ENCODE results near the gene POLD4.
A peak's percentile ranks its signal among the peaks of the same experiment; 100 is the strongest.

POLD4 gene

GRCh38 chr11:67370351-67371076 is 17.2 kb upstream of the POLD4 start:
- peak; percentile 51 for DNase-seq

- DNase-seq = peak; percentile 51
Measured at GRCh38 chr11:67369801-67370284, 16.5 kb upstream of the POLD4 start.

- no peak for DNase-seq
Measured at GRCh38 chr11:67369275-67369674, 15.9 kb upstream of the POLD4 start.

- DNase-seq = no peak
Measured at GRCh38 chr11:67368621-67369020, 15.3 kb upstream of the POLD4 start.

GRCh38 chr11:67367761-67368227 is 14.4 kb upstream of the POLD4 start:
- DNase-seq = no peak

- no peak for DNase-seq
Measured at GRCh38 chr11:67366961-67367760, 13.8 kb upstream of the POLD4 start.

GRCh38 chr11:67366546-67366945 is 13.2 kb upstream of the POLD4 start:
- DNase-seq = no peak

- DNase-seq = no peak
Measured at GRCh38 chr11:67365736-67366444, 12.5 kb upstream of the POLD4 start.

GRCh38 chr11:67364783-67365722 is 11.7 kb upstream of the POLD4 start:
- DNase-seq = no peak

- DNase-seq = no peak
Measured at GRCh38 chr11:67364169-67364568, 10.8 kb upstream of the POLD4 start.

GRCh38 chr11:67357831-67358670 is 4.7 kb upstream of the POLD4 start:
- no peak for DNase-seq

GRCh38 chr11:67356864-67357561 is 3.7 kb upstream of the POLD4 start:
- DNase-seq = peak; percentile 76

GRCh38 chr11:67356387-67356863 is 3.1 kb upstream of the POLD4 start:
- no peak for DNase-seq

- no peak for DNase-seq
Measured at GRCh38 chr11:67355794-67356386, 2.5 kb upstream of the POLD4 start.

- DNase-seq = no peak
Measured at GRCh38 chr11:67355023-67355793, 1.9 kb upstream of the POLD4 start.

GRCh38 chr11:67354075-67355022 is 1.0 kb upstream of the POLD4 start:
- DNase-seq = no peak

GRCh38 chr11:67352546-67353316 is 615 bp downstream of the POLD4 start:
- peak; percentile 85 for DNase-seq
